Liver (tissue), 3 donors: ENCODE measurements around the gene RNF152.

Source experiments
- ATF3 ChIP-seq: IDR thresholded peaks from 2 replicates; pipeline ENCODE4 v1.6.1; 2016; ENCODE audit warnings: antibody characterized with exemption
- CTCF ChIP-seq: fragments of 150-350 bp; IDR thresholded peaks from 2 replicates; pipeline ENCODE4 v1.5.1; 2017; ENCODE audit warnings: improper control_type of control experiment, low read depth, low read length; ENCODE audit not compliant: missing input control
- GABPA ChIP-seq, 2 donors: IDR thresholded peaks in 1 of 2; conservative IDR thresholded peaks in 1 of 2; 2 replicates each; pipeline ENCODE4 v1.6.1; 2016; ENCODE audit warnings: antibody characterized with exemption in 2 of 2, mild to moderate bottlenecking in 1 of 2, moderate library complexity in 1 of 2
- MAX ChIP-seq: IDR thresholded peaks from 2 replicates; pipeline ENCODE4 v1.6.1; 2016; ENCODE audit warnings: antibody characterized with exemption
- REST ChIP-seq: IDR thresholded peaks from 2 replicates; pipeline ENCODE4 v1.6.1; 2016; ENCODE audit warnings: antibody characterized with exemption, mild to moderate bottlenecking
- RXRA ChIP-seq, 2 donors: IDR thresholded peaks; 2 replicates each; pipeline ENCODE4 v1.6.1; 2017 to 2018; ENCODE audit warnings: antibody characterized with exemption in 2 of 2, mild to moderate bottlenecking in 1 of 2
- SP1 ChIP-seq: IDR thresholded peaks from 2 replicates; pipeline ENCODE4 v1.6.1; 2018; ENCODE audit warnings: antibody characterized with exemption, mild to moderate bottlenecking
- TAF1 ChIP-seq: conservative IDR thresholded peaks from 2 replicates; pipeline ENCODE4 v1.6.1; 2016; ENCODE audit warnings: antibody characterized with exemption, mild to moderate bottlenecking
- YY1 ChIP-seq: IDR thresholded peaks from 2 replicates; pipeline ENCODE4 v1.6.1; 2016; ENCODE audit warnings: antibody characterized with exemption, mild to moderate bottlenecking
- ZBTB33 ChIP-seq: IDR thresholded peaks from 2 replicates; pipeline ENCODE4 v1.6.1; 2016; ENCODE audit warnings: antibody characterized with exemption
- donor health status: healthy.
- donor health status: healthy.

GRCh38 chr18:61929881-61930640 lies 37.3 kb upstream of the RNF152 start:
- TF ChIP-seq ZBTB33: no peak
- no peak for TF ChIP-seq REST
- TF ChIP-seq CTCF: no peak
- TF ChIP-seq SP1: no peak
- no peak for TF ChIP-seq TAF1
- TF ChIP-seq ATF3: no peak
- no peak for TF ChIP-seq GABPA (IDR thresholded peaks at IDR 0.05 in 1 of 2, conservative IDR thresholded peaks at IDR 0.05 in 1 of 2)
- no peak for TF ChIP-seq MAX
- TF ChIP-seq YY1: no peak
- TF ChIP-seq RXRA (IDR thresholded peaks at IDR 0.05): no peak
